Measurements from ENCODE around the gene IFNLR1.

The IFNLR1 gene

DNA sequence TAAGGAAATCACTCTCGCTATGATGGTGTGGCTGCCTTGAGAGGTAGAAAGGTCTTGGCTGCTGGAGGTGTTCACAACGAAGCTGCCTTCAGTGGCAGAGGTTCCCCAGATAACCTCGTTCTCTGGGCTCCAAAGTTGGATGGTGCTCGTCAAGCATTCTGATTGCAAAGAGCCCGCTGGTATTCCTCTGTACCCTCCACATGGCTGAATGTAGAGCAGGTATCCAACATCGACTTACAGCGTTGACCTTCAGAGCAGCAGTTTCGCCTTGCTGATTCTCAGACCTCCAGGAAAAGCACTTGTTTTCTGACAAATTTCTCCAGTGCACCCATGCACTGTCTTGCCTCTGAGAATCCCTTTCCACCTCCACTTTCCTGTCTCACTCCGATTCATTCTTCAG is 39.9 kb downstream of the IFNLR1 start:
- no peak for DNase-seq

DNA sequence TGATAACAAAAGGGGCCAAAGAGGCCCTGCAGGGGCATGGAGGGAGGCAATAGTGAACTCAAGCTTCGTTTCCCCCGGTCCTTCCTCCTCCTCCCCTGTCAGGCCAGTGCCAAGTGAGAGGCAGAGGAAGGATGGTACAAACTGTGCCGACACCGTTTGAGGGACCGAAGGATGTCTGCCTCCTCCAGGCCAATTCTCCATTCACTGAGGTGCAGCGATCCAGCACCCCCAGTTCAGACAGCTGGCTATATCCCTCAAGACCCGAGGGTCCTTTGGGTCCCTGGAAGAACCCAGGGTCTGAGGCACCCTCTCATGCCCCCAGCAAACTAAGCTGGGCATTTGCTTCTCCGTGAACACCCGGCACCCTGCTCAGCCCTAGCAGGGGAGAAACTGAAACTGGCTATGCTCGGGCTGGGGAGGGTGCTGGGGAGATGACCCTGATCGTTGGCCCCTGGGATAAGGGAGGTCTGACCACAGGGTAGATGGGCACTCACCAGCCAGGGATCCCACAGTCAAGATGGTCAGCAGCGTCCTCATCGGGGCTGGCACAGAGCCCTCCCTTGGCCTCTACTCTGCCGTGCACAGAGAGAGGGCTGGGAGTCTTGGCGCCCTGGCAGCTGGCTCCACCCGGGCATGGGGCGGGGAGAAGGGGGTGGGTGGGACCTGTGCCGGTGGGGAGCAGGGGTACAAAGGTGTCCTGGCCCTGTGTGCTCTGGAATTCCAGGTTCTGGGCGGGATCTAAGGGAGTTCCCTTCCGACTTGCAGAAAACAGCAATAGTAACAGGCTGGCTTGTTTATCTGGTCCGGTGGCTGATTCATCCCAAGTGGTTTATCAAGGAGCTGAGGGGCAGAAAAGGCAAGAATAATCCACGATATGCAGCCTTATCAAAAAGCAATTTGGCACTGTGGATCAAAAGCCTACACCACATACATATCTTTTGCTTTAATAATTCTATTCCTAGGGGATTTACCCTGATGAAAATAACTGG is 44.2 kb downstream of the IFNLR1 start, which contains the start of gene IL22RA1:
TSS of gene IL22RA1 (minus strand) at position 595 of the 989 bp plus-strand sequence. CDS start at position 537, 58 bp downstream.
- DNase-seq = no peak

DNA sequence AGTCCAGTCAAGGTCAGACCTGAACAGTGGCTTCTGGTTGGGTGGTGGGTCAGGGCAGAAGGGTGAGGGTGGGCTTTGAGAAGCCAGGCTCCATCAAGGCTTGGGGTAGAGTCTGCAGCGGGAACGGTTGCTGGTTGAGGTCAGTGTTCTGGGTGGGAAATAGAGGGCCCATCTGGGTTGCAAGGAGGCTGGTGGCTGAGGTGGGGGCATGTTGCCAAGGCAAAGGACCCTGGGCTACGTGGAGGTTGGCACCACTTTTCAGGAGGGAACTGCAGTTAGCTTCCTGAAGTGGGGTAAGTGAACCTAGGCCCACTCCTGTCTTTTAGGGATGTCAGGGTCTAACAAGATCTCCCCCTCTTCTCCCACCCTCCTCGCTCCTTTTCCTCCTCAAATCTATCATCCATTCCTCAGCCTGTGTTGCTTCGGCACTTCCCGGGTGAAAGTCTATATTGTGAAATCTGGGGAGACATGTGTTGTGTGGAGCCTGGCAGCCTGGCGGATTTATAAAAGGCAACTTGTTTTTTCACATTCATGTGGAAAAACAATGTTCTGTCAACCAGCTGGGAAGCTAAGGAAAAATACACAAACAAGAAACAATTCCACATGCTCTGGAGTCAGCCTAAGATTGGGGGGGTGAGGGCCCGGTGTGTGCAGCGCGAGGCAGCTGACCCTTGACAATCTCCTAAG is 45.6 kb downstream of the IFNLR1 start:
- DNase-seq = no peak

DNA sequence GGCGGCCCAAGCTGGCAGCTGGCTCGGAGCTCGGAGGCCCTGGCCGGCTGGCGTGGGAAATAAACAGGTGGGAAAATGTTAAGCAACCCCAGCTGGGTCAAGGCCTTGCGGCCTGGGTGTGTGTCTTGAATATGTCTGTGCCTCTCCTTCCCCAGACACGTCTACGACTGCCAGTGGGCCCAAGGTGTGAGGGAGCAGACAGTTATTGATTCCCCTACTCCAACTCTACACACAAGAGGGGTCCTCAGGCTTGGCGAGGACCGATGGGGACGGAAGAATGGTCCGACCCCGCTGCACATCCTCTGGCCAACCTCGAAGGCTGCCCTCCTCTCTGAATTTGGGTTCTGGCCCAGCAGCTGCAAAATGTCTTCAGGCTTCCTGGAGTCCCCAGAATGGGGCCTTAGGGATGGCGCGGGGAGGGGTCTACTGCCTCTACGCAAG is 46.3 kb downstream of the IFNLR1 start:
- DNase-seq = no peak

DNA sequence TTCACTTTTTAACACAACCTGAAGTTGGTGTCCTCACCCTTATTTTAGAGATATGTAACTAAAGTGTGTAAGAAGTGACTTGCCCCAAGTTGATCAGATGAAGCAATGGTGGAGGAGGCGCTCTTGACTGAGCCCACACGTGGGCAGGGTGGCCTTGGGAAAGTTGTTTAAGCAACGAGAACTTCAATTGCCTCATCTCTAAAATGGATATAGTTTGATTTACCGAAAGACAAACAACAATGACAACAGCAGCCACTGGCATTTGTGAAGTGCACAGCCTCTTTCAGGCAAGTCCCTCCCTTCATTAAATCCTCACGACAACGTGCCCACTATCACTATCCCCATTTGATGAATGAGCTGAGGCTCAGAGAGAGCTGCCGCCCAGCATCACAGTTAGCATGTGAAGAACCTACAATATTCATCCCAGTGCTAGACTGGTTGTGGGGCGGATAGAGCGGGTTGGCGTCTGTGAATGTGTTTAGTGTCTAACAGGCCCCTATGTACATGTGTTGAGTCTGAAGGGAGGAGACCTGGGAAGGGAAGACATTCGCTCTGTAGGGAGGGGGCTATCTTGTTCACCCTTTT is 47.2 kb downstream of the IFNLR1 start:
- no peak for DNase-seq

DNA sequence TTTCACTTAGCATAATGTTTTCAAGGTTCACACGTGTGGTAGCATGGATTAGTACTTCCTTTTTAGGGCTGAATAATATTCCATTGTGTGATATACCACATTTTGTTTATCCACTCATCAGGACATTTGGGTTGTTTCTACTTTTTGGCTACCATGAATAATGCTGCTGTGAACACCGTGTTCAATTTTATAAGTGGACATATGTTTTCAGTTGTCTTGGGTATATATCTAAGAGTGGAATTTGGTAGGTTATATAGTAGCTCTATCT is 47.9 kb downstream of the IFNLR1 start:
- DNase-seq = no peak

DNA sequence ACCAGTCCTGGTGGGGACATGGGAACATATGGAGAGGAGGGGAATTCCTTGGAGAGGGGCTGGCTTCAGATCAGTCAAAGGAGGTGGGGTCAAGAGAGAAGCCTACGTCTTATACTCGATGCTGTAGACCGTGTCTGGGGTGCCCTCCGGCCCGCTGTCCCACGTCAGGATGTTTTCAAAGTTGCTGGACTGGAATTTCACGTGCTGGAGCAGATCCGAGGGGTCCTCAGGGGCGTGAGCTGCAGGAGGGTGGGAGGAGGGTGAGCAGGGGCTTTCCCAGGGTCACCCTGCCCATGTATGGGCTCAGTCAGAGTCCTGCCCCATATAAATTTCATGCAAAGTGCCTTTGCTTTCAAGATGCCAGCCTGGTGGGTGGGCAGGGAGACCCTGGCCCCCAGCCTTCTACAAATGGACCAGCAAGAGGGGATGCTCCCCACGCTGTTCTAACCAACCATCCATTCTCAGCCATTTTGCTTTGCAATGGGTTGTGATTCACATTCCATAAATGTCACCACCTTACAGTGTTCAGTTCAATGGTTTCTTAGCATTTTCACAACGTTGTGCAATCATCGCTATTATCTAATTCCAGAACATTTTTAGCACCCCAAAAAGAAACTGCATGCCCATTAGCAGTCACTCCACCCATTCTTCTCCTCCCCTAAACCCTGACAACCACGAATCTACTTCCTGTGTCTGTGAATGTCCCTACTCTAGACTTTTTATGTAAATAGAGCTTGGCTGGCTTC is 48.4 kb downstream of the IFNLR1 start:
- no peak for DNase-seq

DNA sequence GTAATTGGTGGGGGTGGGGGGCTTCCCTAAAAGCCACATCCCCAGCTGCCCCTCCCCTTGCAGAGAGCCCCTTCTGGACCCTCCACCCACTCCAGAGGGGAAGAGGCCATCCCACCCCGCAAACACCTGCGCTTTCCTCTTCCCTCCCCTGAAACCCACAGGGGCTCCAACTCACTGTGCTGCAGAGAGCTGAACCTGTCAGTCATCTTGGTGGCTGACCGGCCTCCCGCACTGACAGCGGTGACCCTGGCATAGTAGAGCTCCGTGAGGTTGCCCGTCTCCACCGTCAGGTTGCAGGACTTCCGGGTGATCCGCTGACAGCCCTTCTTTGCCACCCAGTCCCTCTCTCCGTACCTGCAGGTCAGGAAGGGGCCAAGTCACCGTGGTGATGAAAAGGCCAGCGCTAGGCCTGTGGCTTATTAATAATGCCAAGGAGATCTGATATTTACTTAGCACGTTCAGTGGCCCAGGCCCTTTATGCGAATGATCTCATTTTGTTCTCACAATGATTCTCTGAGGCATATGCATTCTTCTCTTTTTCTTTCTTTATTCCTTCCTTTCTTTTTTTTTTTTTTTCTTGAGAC is 50.0 kb downstream of the IFNLR1 start:
- DNase-seq = no peak

DNA sequence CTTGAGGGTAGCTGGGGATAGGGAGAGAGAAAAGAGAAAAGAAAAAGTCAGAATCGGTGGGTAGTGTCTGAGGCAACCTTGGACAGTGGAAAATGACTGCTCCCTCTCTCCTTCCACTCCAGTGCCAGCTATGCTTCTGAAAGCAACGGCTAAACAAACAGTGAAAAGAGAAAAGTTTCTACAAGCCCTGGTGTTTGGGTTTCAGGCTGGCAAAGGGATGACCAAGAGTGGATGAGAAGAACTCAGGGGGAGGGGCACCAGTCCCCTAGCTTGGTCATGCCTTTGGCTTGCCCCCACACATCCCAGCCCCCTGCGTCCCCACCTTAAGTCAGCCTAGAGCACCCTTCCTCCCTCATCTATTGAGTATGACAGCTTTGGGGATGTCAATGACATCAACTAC is 52.7 kb downstream of the IFNLR1 start:
- DNase-seq = no peak

DNA sequence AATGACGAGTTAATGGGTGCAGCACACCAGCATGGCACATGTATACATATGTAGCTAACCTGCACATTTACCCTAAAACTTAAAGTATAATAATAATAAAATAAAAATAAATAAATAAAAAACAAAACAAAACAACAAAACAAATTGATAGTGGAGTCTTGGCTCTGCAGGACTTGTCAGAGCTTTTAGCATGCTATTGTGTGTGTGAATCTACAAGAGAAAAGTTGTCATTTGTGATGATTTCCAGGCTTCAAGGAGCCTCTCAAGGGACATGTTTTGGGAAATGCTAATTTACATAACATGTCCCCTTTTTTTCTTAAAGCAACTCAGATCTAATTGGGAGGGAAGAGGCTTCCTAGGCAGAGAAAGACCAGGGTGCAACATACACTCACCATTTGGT is 53.3 kb downstream of the IFNLR1 start:
- no peak for DNase-seq

DNA sequence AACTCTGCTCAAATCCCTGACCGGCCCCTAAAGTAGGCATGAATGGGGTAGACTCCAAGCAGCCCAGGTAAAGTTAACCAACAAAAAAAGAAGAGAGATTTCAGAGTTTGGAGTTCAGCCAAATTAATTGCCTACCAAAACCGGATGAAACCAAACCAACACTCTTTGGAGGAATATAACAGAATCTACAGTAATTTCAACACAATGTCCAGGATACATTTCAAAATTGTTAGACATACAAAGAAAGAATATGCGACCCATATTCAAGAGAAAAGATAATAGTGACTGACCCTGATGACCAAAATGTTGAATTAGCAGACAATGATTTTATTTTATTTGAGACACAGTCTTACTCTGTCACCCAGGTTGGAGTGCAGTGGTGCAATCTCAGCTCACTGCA is 56.7 kb downstream of the IFNLR1 start:
- no peak for DNase-seq

DNA sequence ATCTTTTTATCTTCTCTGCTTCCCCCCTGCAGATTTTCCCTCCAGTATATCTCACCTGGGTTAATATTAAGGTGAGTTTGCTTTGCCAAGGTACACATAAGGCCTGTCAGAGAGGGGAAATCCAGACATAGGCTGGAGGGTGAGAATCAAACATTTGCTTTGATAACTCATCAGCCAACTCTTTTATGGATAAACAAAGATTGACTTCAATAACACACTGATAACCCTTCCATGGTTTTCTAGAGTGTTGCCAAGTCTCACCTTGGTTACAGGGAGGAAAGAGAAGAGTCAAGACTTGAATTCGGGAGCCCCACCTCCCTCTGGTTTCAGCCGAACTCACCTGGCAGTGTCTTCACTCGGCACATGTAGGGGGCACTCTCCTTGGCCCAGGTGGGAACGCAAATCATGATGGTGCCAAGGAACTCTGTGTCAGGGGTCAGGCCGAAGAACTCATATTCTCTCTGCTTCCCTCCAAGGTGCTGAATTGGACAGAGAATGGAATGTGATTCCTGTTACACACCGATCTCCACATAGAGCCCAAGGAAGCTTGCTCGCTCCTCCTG is 59.2 kb downstream of the IFNLR1 start:
- DNase-seq = no peak

DNA sequence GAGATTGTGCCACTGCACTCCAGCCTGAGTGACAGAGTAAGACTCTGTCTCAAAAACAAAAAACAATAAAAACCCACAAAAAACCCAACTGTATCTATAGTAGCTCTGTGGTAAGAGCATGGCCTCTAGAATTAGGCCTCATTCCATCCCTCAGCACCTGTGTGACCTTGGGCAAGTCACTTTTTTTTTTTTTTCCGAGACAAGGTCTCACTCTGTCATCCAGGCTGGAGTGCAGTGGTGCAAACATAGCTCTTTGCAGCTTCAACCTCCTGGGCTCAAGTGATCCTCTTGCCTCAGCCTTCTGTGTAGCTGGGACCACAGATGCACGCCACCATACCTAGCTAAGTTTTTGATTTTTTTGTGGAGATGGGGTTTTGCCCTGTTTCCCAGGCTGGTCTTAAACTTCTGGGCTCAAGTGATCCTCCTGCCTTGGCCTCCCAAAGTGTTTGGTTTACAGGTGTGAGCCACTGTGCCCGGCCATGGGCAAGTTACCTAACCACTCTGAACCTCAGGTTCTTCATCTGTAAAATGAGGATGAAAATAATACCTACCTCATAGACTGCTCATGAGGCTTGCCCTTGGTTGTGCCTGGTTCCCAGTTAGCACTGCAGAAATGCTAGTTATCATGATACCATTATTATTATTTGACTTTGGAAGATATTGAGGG is 59.8 kb downstream of the IFNLR1 start:
- no peak for DNase-seq

DNA sequence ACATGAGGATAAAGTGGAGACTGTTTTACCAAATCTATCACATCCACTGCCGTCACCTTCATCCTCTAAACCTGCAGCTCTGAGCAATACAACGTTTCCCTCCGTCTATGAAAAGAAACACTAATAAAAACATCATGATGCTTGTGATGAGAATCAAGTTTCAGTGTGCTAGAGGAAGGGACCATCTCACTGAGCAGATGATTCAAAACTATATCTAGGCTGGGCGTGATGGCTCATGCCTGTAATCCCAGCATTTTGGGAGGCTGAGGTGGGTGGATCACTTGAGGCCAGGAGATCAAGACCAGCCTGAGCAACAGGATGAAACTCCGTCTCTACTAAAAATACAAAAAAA is 60.4 kb downstream of the IFNLR1 start:
- no peak for DNase-seq

DNA sequence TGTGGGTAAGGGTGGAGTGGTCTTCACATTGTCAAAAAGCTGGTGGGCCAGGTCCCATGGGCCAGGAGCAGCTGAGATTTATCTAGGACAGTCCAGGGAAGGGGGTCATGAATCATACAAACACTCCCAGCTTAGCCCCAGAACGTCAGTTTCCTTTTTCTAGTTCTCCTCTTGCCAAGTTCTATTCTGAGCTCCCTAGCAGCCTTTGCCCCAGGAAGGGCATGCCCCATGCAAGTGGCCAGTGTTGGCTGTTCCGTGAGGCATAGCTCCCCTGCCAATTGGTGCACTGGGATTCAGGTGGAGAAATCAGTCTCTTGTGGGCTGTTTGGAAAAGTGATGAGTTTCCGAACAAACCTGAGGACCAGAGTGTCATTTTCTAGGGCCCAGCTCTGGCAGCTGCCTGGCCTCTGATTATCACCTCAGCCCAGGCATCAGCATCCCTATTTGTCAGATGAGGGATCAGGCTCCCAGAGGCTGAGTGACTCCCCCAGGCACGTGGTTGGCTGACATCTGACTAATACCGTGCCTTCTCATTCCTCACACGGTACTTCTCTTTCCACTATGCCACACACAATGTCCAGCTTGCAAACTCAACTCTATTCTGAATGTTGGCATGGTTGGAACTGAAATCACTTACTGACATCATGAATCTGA is 60.9 kb downstream of the IFNLR1 start:
- DNase-seq = no peak

DNA sequence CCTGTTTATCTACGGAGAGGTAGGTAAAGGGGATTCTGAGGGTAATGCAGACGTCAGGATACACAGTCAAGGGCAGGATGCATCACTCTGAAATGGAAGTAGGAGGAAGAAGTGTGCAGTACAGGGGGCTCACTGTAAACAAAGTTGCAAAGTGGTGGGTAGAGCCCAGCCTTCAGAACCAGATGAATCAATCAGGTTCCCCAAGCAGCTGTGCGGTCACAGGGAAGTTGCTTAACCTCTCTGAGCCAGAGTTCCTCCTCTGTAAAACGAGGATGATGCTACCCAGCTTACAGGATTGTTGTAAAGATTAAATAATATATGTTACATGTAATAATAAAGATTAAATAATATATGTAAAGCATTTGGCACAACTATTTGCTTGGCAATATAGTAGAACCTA is 61.6 kb downstream of the IFNLR1 start:
- no peak for DNase-seq

DNA sequence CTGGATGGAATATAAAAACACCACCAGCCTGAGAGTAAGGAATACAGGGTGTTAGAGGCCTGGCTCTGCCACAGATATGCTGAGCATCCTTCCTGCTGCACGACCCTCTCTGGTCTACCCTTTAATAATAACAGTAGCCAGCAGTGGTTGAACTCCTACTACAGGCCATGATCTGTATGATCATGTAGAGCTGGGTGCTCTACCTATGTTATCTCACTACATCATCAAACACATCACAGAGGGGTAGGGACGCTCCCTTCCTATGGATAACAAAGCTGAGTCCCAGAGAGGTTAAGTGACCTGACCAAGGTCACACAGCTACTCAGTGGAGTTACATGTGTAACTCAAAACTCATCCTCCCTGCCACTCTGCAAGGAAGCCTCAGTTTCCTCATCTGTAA is 62.1 kb downstream of the IFNLR1 start:
- DNase-seq = no peak

DNA sequence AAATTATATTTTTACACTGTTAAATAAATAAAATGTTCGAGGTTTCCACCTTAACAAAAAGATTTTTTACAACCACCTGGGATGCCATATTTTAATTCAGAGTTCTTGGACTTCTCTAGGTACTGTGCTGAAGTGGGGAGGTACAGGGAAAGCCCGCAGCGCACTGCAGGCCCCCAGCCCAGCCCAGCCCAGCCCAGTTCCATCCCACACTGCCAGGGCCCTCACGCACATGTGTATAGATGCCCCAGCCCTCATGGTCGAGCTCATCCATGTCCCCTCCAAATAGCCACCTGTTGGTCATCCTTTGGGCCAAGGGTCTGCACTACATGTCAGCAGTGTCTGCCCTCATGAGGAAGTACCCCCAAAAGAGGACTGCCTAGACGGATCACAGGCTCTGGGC is 63.5 kb downstream of the IFNLR1 start:
- no peak for DNase-seq

DNA sequence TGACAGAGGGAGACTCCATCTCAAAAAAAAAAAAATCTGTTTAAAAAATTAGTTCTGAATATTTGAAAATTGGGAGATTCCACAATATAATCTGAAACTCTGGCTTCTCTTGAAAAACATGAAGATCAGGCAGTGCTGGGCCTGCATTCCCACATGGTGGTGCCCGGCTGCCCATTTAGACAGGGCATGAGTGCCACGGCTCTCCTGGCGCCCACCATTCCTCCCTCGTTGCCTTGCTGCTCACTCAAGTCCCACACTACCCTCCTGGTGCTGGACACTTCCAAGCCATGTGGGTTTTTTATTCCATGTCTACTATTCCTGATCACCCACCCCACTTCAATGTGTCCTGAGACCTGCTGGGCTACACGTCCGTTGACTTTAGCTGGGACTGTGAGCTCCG is 64.3 kb downstream of the IFNLR1 start:
- no peak for DNase-seq

DNA sequence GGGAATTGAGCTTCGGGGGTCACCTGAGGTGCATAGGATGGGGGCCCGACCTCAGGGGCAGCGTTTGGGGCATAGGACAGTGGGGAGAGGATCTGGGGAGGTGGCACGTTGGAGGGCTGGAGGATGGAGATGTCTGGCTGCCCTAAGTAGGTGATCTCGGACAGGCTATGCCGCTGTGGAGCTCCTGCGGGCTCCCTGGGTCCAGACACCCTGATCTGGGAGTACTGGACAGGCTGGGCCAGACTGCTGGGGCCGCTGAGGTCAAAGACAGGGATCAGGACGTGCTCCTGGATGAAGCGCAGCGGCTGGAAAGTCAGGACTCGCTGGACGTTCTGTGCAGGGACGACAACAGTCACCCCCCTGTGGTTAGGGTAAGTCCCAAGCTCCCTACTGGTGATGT is 65.7 kb downstream of the IFNLR1 start:
- DNase-seq = no peak

DNA sequence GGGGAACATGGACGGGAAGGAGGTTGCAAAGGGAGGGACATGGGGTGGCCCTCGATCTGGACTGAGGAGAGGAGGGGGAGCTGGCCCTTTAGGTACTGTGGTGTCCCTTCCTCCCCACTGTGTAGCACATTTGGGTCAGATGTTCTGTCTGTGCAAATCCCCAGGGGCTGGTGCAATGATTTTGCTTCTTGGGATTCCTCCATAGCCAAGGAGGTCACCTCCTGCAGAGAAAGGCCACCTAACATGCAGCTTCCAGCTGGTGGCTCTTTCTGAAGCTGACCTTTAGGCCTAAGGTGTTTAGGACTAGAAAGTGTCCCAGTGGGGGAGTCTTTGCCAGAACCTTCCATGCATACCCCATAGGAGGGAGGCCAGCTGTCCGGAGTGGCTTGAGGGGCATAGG is 66.1 kb downstream of the IFNLR1 start:
- DNase-seq = no peak
